Measurements from ENCODE around the gene HDAC2.

The HDAC2 gene

DNA sequence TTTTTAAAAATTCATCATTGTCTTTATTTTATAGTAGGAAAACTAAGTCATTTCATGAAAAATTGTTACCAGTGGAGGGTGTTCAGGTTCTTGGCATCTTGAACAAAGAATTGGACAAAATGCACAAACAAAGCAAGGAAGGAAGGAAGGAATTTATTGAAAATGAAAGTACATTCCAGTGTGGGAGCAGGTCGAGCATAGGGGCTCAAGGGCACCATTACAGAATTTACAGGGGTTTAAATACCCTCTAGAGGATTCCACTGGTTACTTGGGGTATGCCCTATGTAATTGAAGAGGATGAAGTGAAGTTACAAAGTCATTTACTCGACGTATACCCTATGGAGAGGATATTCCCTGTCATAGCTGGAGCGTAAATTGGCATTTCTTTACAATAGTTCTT lies 37.4 kb upstream of the HDAC2 start:
- TF ChIP-seq TEAD4 (IDR thresholded peaks at IDR 0.05) (no peak), CREB1 (IDR thresholded peaks at IDR 0.05; ENCODE audit: low read depth) (no peak), TAF1 (IDR thresholded peaks at IDR 0.05; ENCODE audit: low read depth) (no peak), TCF12 (IDR thresholded peaks at IDR 0.05; ENCODE audit: low read depth) (no peak), FOXM1 (IDR thresholded peaks at IDR 0.05; ENCODE audit: borderline replicate concordance, low read depth) (no peak), NFIC (IDR thresholded peaks at IDR 0.05) (no peak), CEBPB (IDR thresholded peaks at IDR 0.05) (no peak), YY1 (IDR thresholded peaks at IDR 0.05; ENCODE audit: low read depth) (no peak), EGR1 (IDR thresholded peaks at IDR 0.05) (no peak), ZBTB7A (IDR thresholded peaks at IDR 0.05; ENCODE audit: low read depth) (no peak), EP300 (IDR thresholded peaks at IDR 0.05; ENCODE audit: borderline replicate concordance) (no peak), RAD21 (IDR thresholded peaks at IDR 0.05; ENCODE audit: low read depth) (no peak)
- TF ChIP-seq, protein P1, sequence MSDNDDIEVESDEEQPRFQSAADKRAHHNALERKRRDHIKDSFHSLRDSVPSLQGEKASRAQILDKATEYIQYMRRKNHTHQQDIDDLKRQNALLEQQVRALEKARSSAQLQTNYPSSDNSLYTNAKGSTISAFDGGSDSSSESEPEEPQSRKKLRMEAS (IDR thresholded peaks at IDR 0.05), result no peak
- TF ChIP-seq, protein P2, sequence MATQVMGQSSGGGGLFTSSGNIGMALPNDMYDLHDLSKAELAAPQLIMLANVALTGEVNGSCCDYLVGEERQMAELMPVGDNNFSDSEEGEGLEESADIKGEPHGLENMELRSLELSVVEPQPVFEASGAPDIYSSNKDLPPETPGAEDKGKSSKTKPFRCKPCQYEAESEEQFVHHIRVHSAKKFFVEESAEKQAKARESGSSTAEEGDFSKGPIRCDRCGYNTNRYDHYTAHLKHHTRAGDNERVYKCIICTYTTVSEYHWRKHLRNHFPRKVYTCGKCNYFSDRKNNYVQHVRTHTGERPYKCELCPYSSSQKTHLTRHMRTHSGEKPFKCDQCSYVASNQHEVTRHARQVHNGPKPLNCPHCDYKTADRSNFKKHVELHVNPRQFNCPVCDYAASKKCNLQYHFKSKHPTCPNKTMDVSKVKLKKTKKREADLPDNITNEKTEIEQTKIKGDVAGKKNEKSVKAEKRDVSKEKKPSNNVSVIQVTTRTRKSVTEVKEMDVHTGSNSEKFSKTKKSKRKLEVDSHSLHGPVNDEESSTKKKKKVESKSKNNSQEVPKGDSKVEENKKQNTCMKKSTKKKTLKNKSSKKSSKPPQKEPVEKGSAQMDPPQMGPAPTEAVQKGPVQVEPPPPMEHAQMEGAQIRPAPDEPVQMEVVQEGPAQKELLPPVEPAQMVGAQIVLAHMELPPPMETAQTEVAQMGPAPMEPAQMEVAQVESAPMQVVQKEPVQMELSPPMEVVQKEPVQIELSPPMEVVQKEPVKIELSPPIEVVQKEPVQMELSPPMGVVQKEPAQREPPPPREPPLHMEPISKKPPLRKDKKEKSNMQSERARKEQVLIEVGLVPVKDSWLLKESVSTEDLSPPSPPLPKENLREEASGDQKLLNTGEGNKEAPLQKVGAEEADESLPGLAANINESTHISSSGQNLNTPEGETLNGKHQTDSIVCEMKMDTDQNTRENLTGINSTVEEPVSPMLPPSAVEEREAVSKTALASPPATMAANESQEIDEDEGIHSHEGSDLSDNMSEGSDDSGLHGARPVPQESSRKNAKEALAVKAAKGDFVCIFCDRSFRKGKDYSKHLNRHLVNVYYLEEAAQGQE (IDR thresholded peaks at IDR 0.05; ENCODE audit: low read depth), result no peak
- TF ChIP-seq, protein P3, sequence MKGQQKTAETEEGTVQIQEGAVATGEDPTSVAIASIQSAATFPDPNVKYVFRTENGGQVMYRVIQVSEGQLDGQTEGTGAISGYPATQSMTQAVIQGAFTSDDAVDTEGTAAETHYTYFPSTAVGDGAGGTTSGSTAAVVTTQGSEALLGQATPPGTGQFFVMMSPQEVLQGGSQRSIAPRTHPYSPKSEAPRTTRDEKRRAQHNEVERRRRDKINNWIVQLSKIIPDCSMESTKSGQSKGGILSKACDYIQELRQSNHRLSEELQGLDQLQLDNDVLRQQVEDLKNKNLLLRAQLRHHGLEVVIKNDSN (IDR thresholded peaks at IDR 0.05), result no peak

DNA sequence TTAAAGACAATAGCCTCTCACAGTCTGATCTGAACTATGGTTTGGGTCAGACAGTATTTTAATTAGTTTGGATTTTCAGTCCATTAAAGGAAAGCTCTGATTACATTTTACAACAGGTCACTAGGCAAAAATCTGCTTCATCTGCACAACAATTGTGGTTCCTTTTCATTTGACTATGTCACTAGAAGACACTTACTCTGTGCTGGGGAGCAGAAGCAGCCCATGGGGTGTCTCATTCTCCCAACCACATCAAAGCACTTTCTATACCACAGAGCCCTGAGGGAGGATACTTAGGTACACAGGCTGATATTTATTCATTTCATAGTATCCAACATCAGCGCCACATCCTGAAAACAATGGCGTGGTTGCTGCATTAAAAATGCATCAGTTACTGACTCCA lies 36.6 kb upstream of the HDAC2 start:
- TF ChIP-seq NFIC (IDR thresholded peaks at IDR 0.05), result no peak

DNA sequence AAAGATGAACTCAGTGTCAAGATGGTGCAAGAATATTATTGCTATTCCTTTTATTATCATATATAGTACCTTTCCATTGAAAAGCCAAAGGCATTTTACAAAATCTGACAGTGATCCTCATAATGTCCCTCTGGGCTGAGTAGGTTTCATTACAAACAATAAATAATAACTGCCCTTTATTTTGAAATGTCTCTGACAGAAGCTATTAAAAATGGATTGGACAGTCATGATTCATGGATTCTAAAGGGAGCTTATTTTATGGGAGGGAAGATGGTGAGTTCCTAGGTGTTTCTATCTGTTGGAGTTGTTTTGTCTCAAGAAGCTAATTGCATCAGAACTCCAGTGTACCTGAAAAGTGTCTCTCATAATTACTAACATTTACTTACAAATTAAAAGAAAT lies 30.4 kb upstream of the HDAC2 start:
- TF ChIP-seq TCF12 (IDR thresholded peaks at IDR 0.05; ENCODE audit: low read depth), result no peak
- TF ChIP-seq NFIC (IDR thresholded peaks at IDR 0.05), result no peak
- no peak for TF ChIP-seq CEBPB (IDR thresholded peaks at IDR 0.05)
- TF ChIP-seq YY1 (IDR thresholded peaks at IDR 0.05; ENCODE audit: low read depth), result no peak
- TF ChIP-seq FOXM1 (IDR thresholded peaks at IDR 0.05; ENCODE audit: borderline replicate concordance, low read depth), result no peak
- no peak for TF ChIP-seq TAF1 (IDR thresholded peaks at IDR 0.05; ENCODE audit: low read depth)
- TF ChIP-seq ZBTB7A (IDR thresholded peaks at IDR 0.05; ENCODE audit: low read depth), result no peak
- no peak for TF ChIP-seq CREB1 (IDR thresholded peaks at IDR 0.05; ENCODE audit: low read depth)
- TF ChIP-seq, protein P3 (IDR thresholded peaks at IDR 0.05), result no peak
- no peak for TF ChIP-seq EGR1 (IDR thresholded peaks at IDR 0.05)
- TF ChIP-seq RAD21 (IDR thresholded peaks at IDR 0.05; ENCODE audit: low read depth), result no peak
- no peak for TF ChIP-seq EP300 (IDR thresholded peaks at IDR 0.05; ENCODE audit: borderline replicate concordance)
- no peak for TF ChIP-seq TEAD4 (IDR thresholded peaks at IDR 0.05)
- TF ChIP-seq, protein P2 (IDR thresholded peaks at IDR 0.05; ENCODE audit: low read depth), result no peak
- TF ChIP-seq, protein P1 (IDR thresholded peaks at IDR 0.05), result no peak

DNA sequence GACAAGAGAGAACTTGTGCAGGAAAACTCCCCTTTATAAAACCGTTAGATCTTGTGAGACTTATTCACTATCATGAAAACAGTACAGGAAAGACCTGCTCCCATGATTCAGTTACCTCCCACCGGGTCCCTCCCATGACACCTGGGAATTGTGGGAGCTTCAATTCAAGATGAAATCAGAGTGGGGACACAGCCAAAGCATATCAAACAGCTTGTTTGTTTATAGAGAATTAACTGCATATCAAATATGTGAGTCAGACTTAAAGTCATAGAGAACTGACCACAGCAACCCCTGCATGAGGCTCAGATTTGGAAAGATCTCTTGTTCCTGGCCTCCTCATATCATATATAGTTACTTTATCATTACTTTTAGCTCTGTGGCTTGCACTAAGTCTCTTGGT lies 29.1 kb upstream of the HDAC2 start:
- TF ChIP-seq ZBTB7A (IDR thresholded peaks at IDR 0.05; ENCODE audit: low read depth) (no peak), RAD21 (IDR thresholded peaks at IDR 0.05; ENCODE audit: low read depth) (no peak), NFIC (IDR thresholded peaks at IDR 0.05) (no peak), FOXM1 (IDR thresholded peaks at IDR 0.05; ENCODE audit: borderline replicate concordance, low read depth) (no peak), CEBPB (IDR thresholded peaks at IDR 0.05) (no peak), EP300 (IDR thresholded peaks at IDR 0.05; ENCODE audit: borderline replicate concordance) (no peak), TCF12 (IDR thresholded peaks at IDR 0.05; ENCODE audit: low read depth) (no peak), CREB1 (IDR thresholded peaks at IDR 0.05; ENCODE audit: low read depth) (no peak), YY1 (IDR thresholded peaks at IDR 0.05; ENCODE audit: low read depth) (no peak), EGR1 (IDR thresholded peaks at IDR 0.05) (no peak), TAF1 (IDR thresholded peaks at IDR 0.05; ENCODE audit: low read depth) (no peak)
- TF ChIP-seq, protein P1 (IDR thresholded peaks at IDR 0.05), result no peak
- TF ChIP-seq, protein P3 (IDR thresholded peaks at IDR 0.05), result no peak

DNA sequence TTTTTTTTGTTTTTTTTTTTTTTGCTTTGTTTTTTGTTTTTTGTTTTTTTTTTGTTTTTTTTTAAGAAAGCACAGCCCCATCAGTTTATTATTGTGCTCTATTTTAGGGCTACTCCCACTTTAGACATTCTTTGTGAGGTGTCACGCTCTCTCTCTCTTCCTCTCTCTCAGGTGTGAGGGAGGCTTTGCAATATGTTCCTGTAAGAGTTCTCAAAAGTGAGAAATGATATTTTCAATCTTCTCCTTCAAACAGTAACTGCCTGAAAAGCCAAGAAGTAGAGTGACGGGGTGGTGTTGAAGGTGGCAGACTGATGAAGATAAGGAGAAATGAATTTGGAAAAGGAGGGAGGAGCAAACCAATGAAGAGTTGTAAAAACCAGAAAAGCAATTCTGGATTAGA lies 28.3 kb upstream of the HDAC2 start:
- TF ChIP-seq EP300 (IDR thresholded peaks at IDR 0.05; ENCODE audit: borderline replicate concordance) (no peak), NFIC (IDR thresholded peaks at IDR 0.05) (no peak), YY1 (IDR thresholded peaks at IDR 0.05; ENCODE audit: low read depth) (no peak), ZBTB7A (IDR thresholded peaks at IDR 0.05; ENCODE audit: low read depth) (no peak), FOXM1 (IDR thresholded peaks at IDR 0.05; ENCODE audit: borderline replicate concordance, low read depth) (no peak), TEAD4 (IDR thresholded peaks at IDR 0.05) (no peak), EGR1 (IDR thresholded peaks at IDR 0.05) (no peak), TCF12 (IDR thresholded peaks at IDR 0.05; ENCODE audit: low read depth) (no peak)
- TF ChIP-seq, protein P2 (IDR thresholded peaks at IDR 0.05; ENCODE audit: low read depth), result no peak
- TF ChIP-seq, protein P3 (IDR thresholded peaks at IDR 0.05), result no peak
- TF ChIP-seq, protein P1 (IDR thresholded peaks at IDR 0.05), result no peak
